ENCODE data around the gene SLC6A5. TPM values are rescaled to one million over a fixed set of nuclear protein-coding genes. Genes with fewer than 3 reads are reported as not detected.

Gene SLC6A5
- total RNA-seq, 1 experiment from 2014 or later = not detected

DNA sequence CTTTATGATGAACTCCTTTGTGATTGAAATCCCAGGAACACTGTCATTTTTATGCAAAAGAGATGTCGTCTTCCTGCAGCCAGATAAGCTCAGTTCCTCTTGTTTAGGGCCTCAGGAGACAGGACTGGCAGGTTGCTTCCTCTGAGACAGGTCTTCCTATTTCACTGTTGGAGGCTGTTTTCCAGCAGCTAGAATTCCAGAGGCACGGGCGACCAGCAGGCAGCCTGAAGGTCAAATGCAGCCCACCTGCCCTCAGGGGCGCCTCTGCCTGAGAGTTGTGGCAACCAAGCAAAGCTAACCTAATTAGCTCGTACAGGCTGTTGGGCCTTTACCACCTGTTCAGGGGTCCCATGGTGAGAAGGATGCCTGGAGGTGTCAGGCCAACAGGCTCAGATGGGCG is 22.3 kb downstream of the SLC6A5 start:
- Histone ChIP-seq H4K20me1 (ENCODE audit: control insufficient read depth, insufficient read depth, insufficient read length) (no peaks in the 10 kb centered on the region), H3K18ac (ENCODE audit: insufficient read length, low read depth, low read length) (no peak overlapping the region), H2BK120ac (ENCODE audit: low read depth, low read length, poor library complexity, severe bottlenecking) (no peak overlapping the region), H3K4ac (ENCODE audit: low read depth, low read length) (no peak overlapping the region), H2AFZ (ENCODE audit: low read length) (no peak overlapping the region), H2BK15ac (ENCODE audit: low read depth, low read length) (no peak overlapping the region), H3K79me1 (ENCODE audit: insufficient read depth, low read depth, low read length, poor library complexity, severe bottlenecking) (no peaks in the 10 kb centered on the region), H3K9ac (ENCODE audit: extremely low read depth, insufficient read length, low read length) (no peak overlapping the region), H4K5ac (ENCODE audit: insufficient read length, low read depth, low read length) (no peak overlapping the region), H3K4me1 (ENCODE audit: insufficient read depth, low read length) (peaks cover 12% of the 10 kb centered on the region; the same call in 1 of the 2 replicates), H3K56ac (ENCODE audit: insufficient read length, low read depth, low read length) (no peak overlapping the region), H3K27ac (ENCODE audit: insufficient read length, low read depth, low read length) (no peak overlapping the region), H4K8ac (replicated peaks; ENCODE audit: insufficient read length, low read depth, low read length) (no peak overlapping the region), H2BK12ac (ENCODE audit: insufficient read length, low read depth, low read length) (no peak overlapping the region), H3T11ph (ENCODE audit: low read length) (no peak overlapping the region), H3K4me2 (ENCODE audit: insufficient read depth, insufficient read length, low read length) (no peak overlapping the region), H3K23ac (ENCODE audit: insufficient read length, low read depth, low read length) (no peak overlapping the region), H3K9me3 (ENCODE audit: control insufficient read depth, low read depth, low read length) (no peaks in the 10 kb centered on the region), H2BK20ac (ENCODE audit: low read depth, low read length, poor library complexity, severe bottlenecking) (no peak overlapping the region), H2AK5ac (ENCODE audit: insufficient read length, low read length) (no peak overlapping the region), H3K27me3 (ENCODE audit: insufficient read depth, low read length) (no peaks in the 10 kb centered on the region), H3K14ac (ENCODE audit: insufficient read depth, low read length) (0 out of 2 replicates have a peak overlapping the region, but pooled peaks have one; percentile 31), H4K91ac (ENCODE audit: insufficient read length, low read depth, low read length) (no peak overlapping the region), H3K23me2 (ENCODE audit: insufficient read length, low read depth, low read length, poor library complexity, severe bottlenecking) (no peaks in the 10 kb centered on the region), H3K79me2 (ENCODE audit: insufficient read depth, low read length) (no peaks in the 10 kb centered on the region), H2BK5ac (ENCODE audit: insufficient read length, low read length) (no peak overlapping the region)
- H3K4me1 Mint-ChIP-seq = peaks cover 31 to 32% of the 10 kb centered on the region in 2 experiments
- TF ChIP-seq, protein P1, sequence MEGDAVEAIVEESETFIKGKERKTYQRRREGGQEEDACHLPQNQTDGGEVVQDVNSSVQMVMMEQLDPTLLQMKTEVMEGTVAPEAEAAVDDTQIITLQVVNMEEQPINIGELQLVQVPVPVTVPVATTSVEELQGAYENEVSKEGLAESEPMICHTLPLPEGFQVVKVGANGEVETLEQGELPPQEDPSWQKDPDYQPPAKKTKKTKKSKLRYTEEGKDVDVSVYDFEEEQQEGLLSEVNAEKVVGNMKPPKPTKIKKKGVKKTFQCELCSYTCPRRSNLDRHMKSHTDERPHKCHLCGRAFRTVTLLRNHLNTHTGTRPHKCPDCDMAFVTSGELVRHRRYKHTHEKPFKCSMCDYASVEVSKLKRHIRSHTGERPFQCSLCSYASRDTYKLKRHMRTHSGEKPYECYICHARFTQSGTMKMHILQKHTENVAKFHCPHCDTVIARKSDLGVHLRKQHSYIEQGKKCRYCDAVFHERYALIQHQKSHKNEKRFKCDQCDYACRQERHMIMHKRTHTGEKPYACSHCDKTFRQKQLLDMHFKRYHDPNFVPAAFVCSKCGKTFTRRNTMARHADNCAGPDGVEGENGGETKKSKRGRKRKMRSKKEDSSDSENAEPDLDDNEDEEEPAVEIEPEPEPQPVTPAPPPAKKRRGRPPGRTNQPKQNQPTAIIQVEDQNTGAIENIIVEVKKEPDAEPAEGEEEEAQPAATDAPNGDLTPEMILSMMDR (conservative IDR thresholded peaks at IDR 0.05) = no peak
- no CpG with 5 or more reads among the region's 6 CpGs for WGBS (ENCODE audit: extremely low coverage, insufficient read length, low lambda C conversion rate)
- no peak overlapping the region; a peak in 1 of 7 replicates for H3K27ac Mint-ChIP-seq
- no peaks in the 10 kb centered on the region for H3K9me3 Mint-ChIP-seq
- peaks cover 12% of the 10 kb centered on the region; the same call in 1 of the 2 replicates for H3K27me3 Mint-ChIP-seq (ENCODE audit: low read depth)
- H3K4me3 Mint-ChIP-seq = peak overlapping the region in 1 of 2 experiments; percentile 42; a peak in 3 of 5 replicates
- H3K36me3 Mint-ChIP-seq (ENCODE audit: insufficient read depth in 1 of 3, low read depth in 3 of 3) = no peaks in the 10 kb centered on the region
- DNase-seq = peak; percentile 64

All from H9 (cell line).